ENCODE measurements around the gene KRT80.

DNA sequence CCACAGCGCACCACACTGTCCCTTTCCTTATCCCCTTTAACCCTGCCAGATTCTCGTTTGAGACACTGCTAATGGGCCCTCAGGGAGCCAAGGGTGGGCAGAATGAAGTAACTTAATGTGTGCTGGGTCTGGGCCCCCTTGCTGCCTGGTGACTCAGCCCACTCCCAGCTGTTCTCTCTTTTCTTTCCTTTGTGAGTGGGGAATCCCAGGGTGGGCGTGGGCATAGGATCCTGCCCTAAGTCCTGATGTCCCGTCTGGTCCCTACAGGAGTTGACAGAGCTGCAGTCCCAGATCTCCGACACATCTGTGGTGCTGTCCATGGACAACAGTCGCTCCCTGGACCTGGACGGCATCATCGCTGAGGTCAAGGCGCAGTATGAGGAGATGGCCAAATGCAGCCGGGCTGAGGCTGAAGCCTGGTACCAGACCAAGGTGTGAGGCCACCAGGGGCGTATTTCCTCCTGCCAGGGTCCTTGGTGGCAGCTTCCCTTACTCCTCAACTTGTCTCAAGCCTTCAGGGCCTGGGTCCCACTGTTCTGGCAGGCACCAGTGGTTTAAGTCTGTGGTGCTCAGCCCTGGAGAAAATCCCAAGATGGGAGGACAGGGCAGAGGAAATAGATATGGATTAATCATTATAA lies 49.5 kb upstream of the KRT80 start:
- TF ChIP-seq, protein P1, sequence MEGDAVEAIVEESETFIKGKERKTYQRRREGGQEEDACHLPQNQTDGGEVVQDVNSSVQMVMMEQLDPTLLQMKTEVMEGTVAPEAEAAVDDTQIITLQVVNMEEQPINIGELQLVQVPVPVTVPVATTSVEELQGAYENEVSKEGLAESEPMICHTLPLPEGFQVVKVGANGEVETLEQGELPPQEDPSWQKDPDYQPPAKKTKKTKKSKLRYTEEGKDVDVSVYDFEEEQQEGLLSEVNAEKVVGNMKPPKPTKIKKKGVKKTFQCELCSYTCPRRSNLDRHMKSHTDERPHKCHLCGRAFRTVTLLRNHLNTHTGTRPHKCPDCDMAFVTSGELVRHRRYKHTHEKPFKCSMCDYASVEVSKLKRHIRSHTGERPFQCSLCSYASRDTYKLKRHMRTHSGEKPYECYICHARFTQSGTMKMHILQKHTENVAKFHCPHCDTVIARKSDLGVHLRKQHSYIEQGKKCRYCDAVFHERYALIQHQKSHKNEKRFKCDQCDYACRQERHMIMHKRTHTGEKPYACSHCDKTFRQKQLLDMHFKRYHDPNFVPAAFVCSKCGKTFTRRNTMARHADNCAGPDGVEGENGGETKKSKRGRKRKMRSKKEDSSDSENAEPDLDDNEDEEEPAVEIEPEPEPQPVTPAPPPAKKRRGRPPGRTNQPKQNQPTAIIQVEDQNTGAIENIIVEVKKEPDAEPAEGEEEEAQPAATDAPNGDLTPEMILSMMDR (IDR thresholded peaks at IDR 0.05): no peak
- TF ChIP-seq POLR2AphosphoS5 (IDR thresholded peaks at IDR 0.05) (peak in 2 of 3 donors; percentile 28 to 53), POLR2A (IDR thresholded peaks at IDR 0.05) (no peak)
